GM21717 (cell line): ENCODE results near the gene SGIP1.
"Not testable (repeated sequence)": the region's sequence is repeated elsewhere in the genome, so short reads cannot be mapped to it uniquely, and the experiment has no call there.

Experiments used
- ATAC-seq: cut with Tn5 transposase; IDR thresholded peaks from one replicate; pipeline ENCODE4 v1.9.1; 2021; ENCODE audit warnings: mild to moderate bottlenecking, moderate library complexity; ENCODE audit not compliant: unreplicated experiment

SGIP1 gene

GRCh38 chr1:66725885-66726665, 192.1 kb downstream of the SGIP1 start:
- ATAC-seq, result peak; percentile 84

GRCh38 chr1:66728021-66728420, 194.1 kb downstream of the SGIP1 start:
- no peak for ATAC-seq

- ATAC-seq, result not testable (repeated sequence)
Measured at GRCh38 chr1:66728716-66729115, 194.8 kb downstream of the SGIP1 start.

- ATAC-seq, result no peak
Measured at GRCh38 chr1:66729119-66729518, 195.2 kb downstream of the SGIP1 start.

GRCh38 chr1:66729523-66729922, 195.6 kb downstream of the SGIP1 start:
- ATAC-seq, result no peak

- ATAC-seq, result no peak
Measured at GRCh38 chr1:66730462-66730861, 196.5 kb downstream of the SGIP1 start.

GRCh38 chr1:66731170-66731865, 197.4 kb downstream of the SGIP1 start:
- ATAC-seq, result peak; percentile 61

GRCh38 chr1:66732407-66733166, 198.6 kb downstream of the SGIP1 start:
- ATAC-seq, result no peak

- ATAC-seq, result no peak
Measured at GRCh38 chr1:66733348-66734017, 199.5 kb downstream of the SGIP1 start.

GRCh38 chr1:66734531-66734930, 200.6 kb downstream of the SGIP1 start:
- not testable (repeated sequence) for ATAC-seq

- ATAC-seq, result no peak
Measured at GRCh38 chr1:66737836-66738235, 203.9 kb downstream of the SGIP1 start.

GRCh38 chr1:66739401-66740157, 205.6 kb downstream of the SGIP1 start:
- no peak for ATAC-seq

- no peak for ATAC-seq
Measured at GRCh38 chr1:66745451-66745850, 211.5 kb downstream of the SGIP1 start.

- ATAC-seq, result no peak
Measured at GRCh38 chr1:66747501-66747900, 213.5 kb downstream of the SGIP1 start.

- no peak for ATAC-seq
Measured at GRCh38 chr1:66750577-66750976, 216.6 kb downstream of the SGIP1 start.

GRCh38 chr1:66751160-66751559, 217.2 kb downstream of the SGIP1 start:
- no peak for ATAC-seq

- no peak for ATAC-seq
Measured at GRCh38 chr1:66752000-66752592, 218.1 kb downstream of the SGIP1 start, which contains the start of gene DYNLT5. TSS of gene DYNLT5 (plus strand) at chr1:66752459. CDS start at chr1:66754659, 2,200 bp downstream.

- no peak for ATAC-seq
Measured at GRCh38 chr1:66752671-66753371, 218.9 kb downstream of the SGIP1 start.

- ATAC-seq, result no peak
Measured at GRCh38 chr1:66757722-66758240, 223.8 kb downstream of the SGIP1 start.
